MM.1S (cell line): ENCODE measurements around the gene CHPF2.
A peak's percentile ranks its signal among the peaks of the same experiment; 100 is the strongest.

ENCODE experiments used
- DNase-seq: peaks from one replicate; pipeline ENCODE4 v3.0.0-alpha.2; 2015
- H2AFZ ChIP-seq: fragments of 300-600 bp; sonication (generic); 2 replicates; pipeline ENCODE4 v1.6.0; 2016; ENCODE audit warnings: antibody characterized with exemption, low read length
- H3F3A ChIP-seq: fragments of 300-600 bp; sonication (generic); 2 replicates; pipeline ENCODE4 v1.6.1; 2016; ENCODE audit warnings: mild to moderate bottlenecking, antibody characterized with exemption, low read length, moderate library complexity, mixed read lengths; ENCODE audit not compliant: insufficient read depth
- H3K27ac ChIP-seq: fragments of 300-600 bp; sonication (generic); 2 replicates; pipeline ENCODE4 v1.5.1; 2016; ENCODE audit warnings: mild to moderate bottlenecking, low read length
- H3K27me3 ChIP-seq: fragments of 300-600 bp; sonication (generic); replicated peaks from 2 replicates; pipeline ENCODE4 v1.6.0; 2016; ENCODE audit warnings: low read length; ENCODE audit not compliant: insufficient read depth
- H3K36me3 ChIP-seq: fragments of 300-600 bp; sonication (generic); replicated peaks from 2 replicates; pipeline ENCODE4 v1.6.1; 2016; ENCODE audit warnings: mild to moderate bottlenecking, low read length, mixed read lengths; ENCODE audit not compliant: insufficient read depth
- H3K4me1 ChIP-seq: fragments of 300-600 bp; sonication (generic); 2 replicates; pipeline ENCODE4 v1.6.1; 2016; ENCODE audit warnings: low read length, mixed read lengths
- H3K4me2 ChIP-seq: fragments of 300-600 bp; sonication (generic); 2 replicates; pipeline ENCODE4 v1.6.0; 2016; ENCODE audit warnings: low read depth, low read length
- H3K4me3 ChIP-seq: fragments of 300-600 bp; sonication (generic); 2 replicates; pipeline ENCODE4 v1.5.1; 2016; ENCODE audit warnings: low read length, mixed read lengths
- H3K79me2 ChIP-seq: fragments of 300-600 bp; sonication (generic); 2 replicates; pipeline ENCODE4 v1.6.1; 2016; ENCODE audit warnings: mixed run types, low read length, mixed read lengths
- H3K9ac ChIP-seq: fragments of 300-600 bp; sonication (generic); 2 replicates; pipeline ENCODE4 v1.6.1; 2016; ENCODE audit warnings: low read length, mixed read lengths
- H3K9me2 ChIP-seq: fragments of 300-600 bp; sonication (generic); replicated peaks from 2 replicates; pipeline ENCODE4 v1.6.1; 2016; ENCODE audit warnings: mild to moderate bottlenecking, low read length, mixed read lengths; ENCODE audit not compliant: insufficient read depth
- H3K9me3 ChIP-seq: fragments of 300-600 bp; sonication (generic); replicated peaks from 2 replicates; pipeline ENCODE4 v1.6.1; 2016; ENCODE audit warnings: mild to moderate bottlenecking, low read length, mixed read lengths; ENCODE audit not compliant: insufficient read depth
- H4K20me1 ChIP-seq: fragments of 300-600 bp; sonication (generic); 2 replicates; pipeline ENCODE4 v1.6.1; 2016; ENCODE audit warnings: mild to moderate bottlenecking, low read length, moderate library complexity, mixed read lengths; ENCODE audit not compliant: insufficient read depth
- EZH2 ChIP-seq: fragments of 300-600 bp; sonication (generic); optimal IDR thresholded peaks from 2 replicates; pipeline ENCODE3; 2017; ENCODE audit warnings: low read depth, mild to moderate bottlenecking, antibody characterized with exemption, low read length, mixed read lengths
- EZH2phosphoT487 ChIP-seq: fragments of 300-600 bp; sonication (generic); IDR thresholded peaks from 2 replicates; pipeline ENCODE4 v1.6.1; 2018; ENCODE audit warnings: antibody characterized with exemption, low read length
- TF ChIP-seq, protein P1 (sequence below): fragments of 300-600 bp; sonication (generic); IDR thresholded peaks from 2 replicates; pipeline ENCODE4 v1.5.1; 2016; ENCODE audit warnings: antibody characterized with exemption, low read length, mixed read lengths

Gene CHPF2

DNA sequence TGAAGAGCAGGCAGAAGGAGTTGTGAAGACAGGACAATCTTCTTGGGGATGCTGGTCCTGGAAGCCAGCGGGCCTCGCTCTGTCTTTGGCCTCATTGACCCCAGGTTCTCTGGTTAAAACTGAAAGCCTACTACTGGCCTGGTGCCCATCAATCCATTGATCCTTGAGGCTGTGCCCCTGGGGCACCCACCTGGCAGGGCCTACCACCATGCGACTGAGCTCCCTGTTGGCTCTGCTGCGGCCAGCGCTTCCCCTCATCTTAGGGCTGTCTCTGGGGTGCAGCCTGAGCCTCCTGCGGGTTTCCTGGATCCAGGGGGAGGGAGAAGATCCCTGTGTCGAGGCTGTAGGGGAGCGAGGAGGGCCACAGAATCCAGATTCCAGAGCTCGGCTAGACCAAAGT lies 1.5 kb downstream of the CHPF2 start:
- H3K27me3 ChIP-seq = no peaks in the 10 kb centered on the region
- H3K9me2 ChIP-seq = no peaks in the 10 kb centered on the region
- no peak overlapping the region for H2AFZ ChIP-seq
- peaks cover 39% of the 10 kb centered on the region for H3K79me2 ChIP-seq
- H3K4me1 ChIP-seq = peaks cover 16% of the 10 kb centered on the region
- H3K4me3 ChIP-seq = peak overlapping the region; percentile 94
- H3K4me2 ChIP-seq = peak overlapping the region; percentile 81
- no peak for TF ChIP-seq EZH2
- TF ChIP-seq EZH2phosphoT487 = no peak
- TF ChIP-seq, protein P1, sequence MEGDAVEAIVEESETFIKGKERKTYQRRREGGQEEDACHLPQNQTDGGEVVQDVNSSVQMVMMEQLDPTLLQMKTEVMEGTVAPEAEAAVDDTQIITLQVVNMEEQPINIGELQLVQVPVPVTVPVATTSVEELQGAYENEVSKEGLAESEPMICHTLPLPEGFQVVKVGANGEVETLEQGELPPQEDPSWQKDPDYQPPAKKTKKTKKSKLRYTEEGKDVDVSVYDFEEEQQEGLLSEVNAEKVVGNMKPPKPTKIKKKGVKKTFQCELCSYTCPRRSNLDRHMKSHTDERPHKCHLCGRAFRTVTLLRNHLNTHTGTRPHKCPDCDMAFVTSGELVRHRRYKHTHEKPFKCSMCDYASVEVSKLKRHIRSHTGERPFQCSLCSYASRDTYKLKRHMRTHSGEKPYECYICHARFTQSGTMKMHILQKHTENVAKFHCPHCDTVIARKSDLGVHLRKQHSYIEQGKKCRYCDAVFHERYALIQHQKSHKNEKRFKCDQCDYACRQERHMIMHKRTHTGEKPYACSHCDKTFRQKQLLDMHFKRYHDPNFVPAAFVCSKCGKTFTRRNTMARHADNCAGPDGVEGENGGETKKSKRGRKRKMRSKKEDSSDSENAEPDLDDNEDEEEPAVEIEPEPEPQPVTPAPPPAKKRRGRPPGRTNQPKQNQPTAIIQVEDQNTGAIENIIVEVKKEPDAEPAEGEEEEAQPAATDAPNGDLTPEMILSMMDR = no peak
- H3F3A ChIP-seq = no peaks in the 10 kb centered on the region
- H3K27ac ChIP-seq = no peak overlapping the region
- DNase-seq = no peak
- no peaks in the 10 kb centered on the region for H4K20me1 ChIP-seq
- no peaks in the 10 kb centered on the region for H3K9me3 ChIP-seq
- H3K9ac ChIP-seq = peak overlapping the region; percentile 87; the same call in 1 of the 2 replicates
- peaks cover 8% of the 10 kb centered on the region; the same call in 1 of the 2 replicates for H3K36me3 ChIP-seq

- Histone ChIP-seq H3K27ac (no peak overlapping the region), H3K9me2 (no peaks in the 10 kb centered on the region), H3K9me3 (no peaks in the 10 kb centered on the region), H3K79me2 (peaks cover 39% of the 10 kb centered on the region), H3K4me2 (no peak overlapping the region), H3F3A (no peaks in the 10 kb centered on the region), H3K4me3 (no peak overlapping the region), H3K27me3 (no peaks in the 10 kb centered on the region), H3K36me3 (peaks cover 8% of the 10 kb centered on the region; the same call in 1 of the 2 replicates), H3K9ac (no peak overlapping the region), H3K4me1 (peaks cover 16% of the 10 kb centered on the region), H4K20me1 (no peaks in the 10 kb centered on the region), H2AFZ (no peak overlapping the region)
- DNase-seq = no peak
- no peak for TF ChIP-seq EZH2phosphoT487
- TF ChIP-seq, protein P1 = no peak
- TF ChIP-seq EZH2 = no peak
Observed at GRCh38 chr7:151235091-151235787, 3.0 kb downstream of the CHPF2 start.

DNA sequence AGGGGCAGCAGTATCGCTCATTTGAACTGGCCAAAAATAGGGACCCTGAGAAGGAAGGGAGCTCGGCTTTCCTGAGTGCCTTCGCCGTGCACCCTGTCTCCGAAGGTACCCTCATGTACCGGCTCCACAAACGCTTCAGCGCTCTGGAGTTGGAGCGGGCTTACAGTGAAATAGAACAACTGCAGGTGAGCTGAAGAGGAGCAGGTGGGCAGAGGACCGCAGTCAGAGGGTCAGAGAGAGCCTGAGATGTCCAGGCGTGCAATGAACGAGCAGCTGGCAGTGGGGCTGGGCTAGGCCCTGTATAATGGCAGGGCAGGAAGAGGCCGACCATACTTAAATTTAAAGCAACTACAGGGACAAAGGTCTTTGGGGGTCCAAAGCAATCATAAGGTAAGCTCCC lies 4.1 kb downstream of the CHPF2 start:
- H3K4me2 ChIP-seq = no peak overlapping the region
- peaks cover 8% of the 10 kb centered on the region; the same call in 1 of the 2 replicates for H3K36me3 ChIP-seq
- no peaks in the 10 kb centered on the region for H3F3A ChIP-seq
- H3K9ac ChIP-seq = no peak overlapping the region
- H3K79me2 ChIP-seq = peaks cover 39% of the 10 kb centered on the region
- no peaks in the 10 kb centered on the region for H3K9me3 ChIP-seq
- H3K27ac ChIP-seq = no peak overlapping the region
- no peak overlapping the region for H3K4me3 ChIP-seq
- H3K4me1 ChIP-seq = peaks cover 13% of the 10 kb centered on the region
- H4K20me1 ChIP-seq = no peaks in the 10 kb centered on the region
- no peak for DNase-seq
- no peaks in the 10 kb centered on the region for H3K9me2 ChIP-seq
- no peak overlapping the region for H2AFZ ChIP-seq
- H3K27me3 ChIP-seq = no peaks in the 10 kb centered on the region
- TF ChIP-seq EZH2 (no peak), EZH2phosphoT487 (no peak)
- TF ChIP-seq, protein P1 = no peak
